Psoas muscle (tissue), 8 donors: ENCODE data around the gene HMBS. TPM values are rescaled to one million over a fixed set of nuclear protein-coding genes. Genes with fewer than 3 reads are reported as not detected.

Experiments
- ATAC-seq, 4 donors: fragments of 200-7000 bp; cut with Tn5 transposase; one replicate each; pipeline ENCODE4 v1.9.1; 2020; ENCODE audit warnings: moderate library complexity in 3 of 4, mild to moderate bottlenecking in 2 of 4
- DNase-seq, 2 donors: peaks; one replicate each; pipeline ENCODE4 v3.0.0-alpha.2; 2020
- H3K27ac ChIP-seq: fragments of 200-600 bp; one replicate; pipeline ENCODE4 v1.8.0; 2022
- H3K27me3 ChIP-seq, 3 donors: fragments of 200-600 bp in 1 of 3; one replicate each; pipeline versions ENCODE4 v1.6.1 to v1.8.0; 2013 to 2022; ENCODE audit warnings: low read length in 2 of 3, mild to moderate bottlenecking in 2 of 3, moderate library complexity in 1 of 3; ENCODE audit not compliant: insufficient read depth in 3 of 3
- H3K36me3 ChIP-seq, 2 donors: fragments of 200-600 bp in 1 of 2; one replicate each; pipeline versions ENCODE4 v1.6.1 to v1.8.0; 2013 to 2022; ENCODE audit warnings: low read depth in 1 of 2, mild to moderate bottlenecking in 1 of 2, moderate library complexity in 1 of 2; ENCODE audit not compliant: insufficient read depth in 1 of 2
- H3K4me1 ChIP-seq: fragments of 200-600 bp; one replicate; pipeline ENCODE4 v1.8.0; 2022
- H3K4me3 ChIP-seq: fragments of 200-600 bp; one replicate; pipeline ENCODE4 v1.8.0; 2022; ENCODE audit warnings: mild to moderate bottlenecking
- H3K9me3 ChIP-seq: fragments of 200-600 bp; one replicate; pipeline ENCODE4 v1.8.0; 2022
- CTCF ChIP-seq: fragments of 200-600 bp; IDR thresholded peaks from one replicate; pipeline ENCODE4 v1.8.0; 2022; ENCODE audit warnings: antibody characterized with exemption
- WGBS, 3 donors: extraction: QIAGEN DNeasy Blood & Tissue Kit; methylation state at CpG; one replicate each; pipeline versions ENCODE4 v1.1.6 to v1.1.7; 2013; 5-methylcytosine and 5-hydroxymethylcytosine counted together
- intact Hi-C, 2 donors: fragments of 100-400 bp; cut with DNase I; formaldehyde crosslinking; loops; one replicate each; pipeline versions ENCODE4 v1.11.0 to v1.14.2; 2022
- polyA plus RNA-seq, 3 donors: library from polyadenylated mRNA; stranded (reverse); fragments of 200-250 nt; gene quantifications; one replicate each; pipeline ENCODE4 v1.2.3, GENCODE V29; 2013
- total RNA-seq, 4 donors: library from RNA; stranded (reverse); fragmentation: NEBNext Ultra II Directional in 2 of 4; extraction: Animal tissue kit (Norgen Biotek cat#: 25700) in 2 of 4; gene quantifications; one replicate each; pipeline versions ENCODE4 v1.2.1 to v1.2.4, GENCODE V29; 2021 to 2023
- donor health status: healthy with polysubstance abuse.
- donor health status: DM: no; HTN: no; CAD: no; lungs with moderate emphysema.
- donor health status: Bipolar disorder and iron deficiency.
- donor health status: healthy.
- donor health status: DM: yes; HTN: yes; CAD: no.
- donor health status: DM: no; HTN: no; CAD: no.
- donor health status: DM: no; HTN: no; CAD: no.
- donor health status: DM: yes; HTN: yes; CAD: no.

Gene HMBS
- total and polyA plus RNA-seq, 7 donors, result 18.1 to 45.3 (median 33.3) TPM

- Histone ChIP-seq H3K9me3 (no peaks in the 10 kb centered on the region), H3K36me3 (peaks cover 9 to 99% of the 10 kb centered on the region in 2 donors), H3K27ac (no peak overlapping the region), H3K27me3 (no peaks in the 10 kb centered on the region), H3K4me3 (no peak overlapping the region), H3K4me1 (no peaks in the 10 kb centered on the region)
- 91 to 95% (median 92%) methylated on average over 7 of the region's 7 CpGs for WGBS, 3 donors
- no peak for TF ChIP-seq CTCF
- DNase-seq (no peak), ATAC-seq (no peak)
- intact Hi-C loops, result no loop called here
These were observed 35.6 kb upstream of the HMBS start for GRCh38 chr11:119049081-119049480.

- 82 to 84% (median 83%) methylated on average over 17 of the region's 17 CpGs for WGBS, 3 donors
These were observed 33.1 kb upstream of the HMBS start for GRCh38 chr11:119051440-119052162.

GRCh38 chr11:119052163-119052814 is 32.4 kb upstream of the HMBS start:
- WGBS, 3 donors, result 86 to 93% (median 88%) methylated on average over 23 of the region's 23 CpGs
- no peaks in the 10 kb centered on the region for H3K27me3 ChIP-seq
- H3K4me3 ChIP-seq, result no peak overlapping the region
- TF ChIP-seq CTCF, result no peak
- H3K9me3 ChIP-seq, result no peaks in the 10 kb centered on the region
- no peak for DNase-seq
- peaks cover 10% of the 10 kb centered on the region for H3K4me1 ChIP-seq
- no peak overlapping the region for H3K27ac ChIP-seq
- intact Hi-C loops, result no loop called here
- no peak for ATAC-seq
- peaks cover 10 to 81% of the 10 kb centered on the region in 2 donors for H3K36me3 ChIP-seq

More at GRCh38 chr11:119051440-119052162, 33.1 kb upstream of the HMBS start:
- H3K27ac ChIP-seq, result no peak overlapping the region
- no peak for TF ChIP-seq CTCF
- intact Hi-C loops, result no loop called here
- peaks cover 12 to 88% of the 10 kb centered on the region in 2 donors for H3K36me3 ChIP-seq
- H3K27me3 ChIP-seq, result no peaks in the 10 kb centered on the region
- peaks cover 10% of the 10 kb centered on the region for H3K4me1 ChIP-seq
- no peak overlapping the region for H3K4me3 ChIP-seq
- no peaks in the 10 kb centered on the region for H3K9me3 ChIP-seq
- ATAC-seq (no peak), DNase-seq (no peak)

GRCh38 chr11:119054418-119054817 is 30.3 kb upstream of the HMBS start:
- Histone ChIP-seq H3K9me3 (no peaks in the 10 kb centered on the region), H3K27me3 (no peaks in the 10 kb centered on the region), H3K4me3 (no peak overlapping the region), H3K27ac (no peak overlapping the region), H3K4me1 (peaks cover 17% of the 10 kb centered on the region), H3K36me3 (peaks cover 6 to 60% of the 10 kb centered on the region in 2 donors)
- TF ChIP-seq CTCF, result no peak
- 94 to 98% (median 95%) methylated on average over 10 of the region's 10 CpGs for WGBS, 3 donors
- no peak for ATAC-seq
- intact Hi-C loops, result no loop called here
- DNase-seq, result no peak
